GM19395 (cell line): ENCODE measurements around the gene CBFA2T2.
A peak's percentile ranks its signal among the peaks of the same experiment; 100 is the strongest.

Experiments used
- ATAC-seq: cut with Tn5 transposase; IDR thresholded peaks from one replicate; pipeline ENCODE4 v1.9.1; 2021; ENCODE audit warnings: mild to moderate bottlenecking, moderate library complexity; ENCODE audit not compliant: unreplicated experiment

Gene CBFA2T2

DNA sequence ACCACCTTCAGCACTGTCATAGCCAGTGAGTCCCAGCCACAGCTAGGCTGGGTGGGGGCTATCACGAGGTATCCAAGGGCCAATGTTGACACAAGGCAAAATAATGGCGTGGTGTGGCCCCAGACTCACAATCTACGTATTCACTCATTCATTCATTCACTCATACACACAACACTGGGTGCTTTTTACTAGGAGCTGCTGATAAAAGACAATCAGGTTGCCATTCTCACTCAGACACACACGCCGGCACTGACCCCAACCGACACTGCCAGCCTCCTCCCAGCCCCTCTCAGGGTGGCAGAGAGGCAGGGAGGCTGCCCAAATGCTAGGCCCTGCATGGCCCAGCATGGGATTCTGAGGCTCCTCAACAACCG lies 170.8 kb downstream of the CBFA2T2 start:
- ATAC-seq: no peak

DNA sequence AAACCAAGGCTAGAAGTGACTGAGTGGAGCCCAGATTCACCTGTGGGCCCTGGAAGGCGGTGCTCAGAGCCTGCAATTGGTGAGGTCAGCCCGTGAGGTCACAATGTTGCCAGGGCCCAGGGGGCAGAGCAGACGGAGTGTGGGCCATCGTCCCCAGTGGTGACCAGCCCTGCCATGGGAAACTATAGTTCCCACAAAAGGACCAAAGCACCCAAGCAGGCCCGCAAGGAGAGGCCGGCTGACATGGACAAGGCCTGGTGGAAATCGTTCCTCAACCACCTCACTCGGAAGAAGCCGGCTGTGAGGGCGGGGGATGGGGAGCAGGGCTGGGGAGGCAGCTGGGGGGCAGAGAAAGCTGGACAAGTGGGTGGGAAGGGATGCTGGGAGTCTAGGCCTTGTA lies 172.3 kb downstream of the CBFA2T2 start, which contains the start of gene C20orf144:
C20orf144 (plus strand) TSS at position 156 of the 400 bp plus-strand sequence; CDS start at position 175, 19 bp downstream.
- no peak for ATAC-seq

DNA sequence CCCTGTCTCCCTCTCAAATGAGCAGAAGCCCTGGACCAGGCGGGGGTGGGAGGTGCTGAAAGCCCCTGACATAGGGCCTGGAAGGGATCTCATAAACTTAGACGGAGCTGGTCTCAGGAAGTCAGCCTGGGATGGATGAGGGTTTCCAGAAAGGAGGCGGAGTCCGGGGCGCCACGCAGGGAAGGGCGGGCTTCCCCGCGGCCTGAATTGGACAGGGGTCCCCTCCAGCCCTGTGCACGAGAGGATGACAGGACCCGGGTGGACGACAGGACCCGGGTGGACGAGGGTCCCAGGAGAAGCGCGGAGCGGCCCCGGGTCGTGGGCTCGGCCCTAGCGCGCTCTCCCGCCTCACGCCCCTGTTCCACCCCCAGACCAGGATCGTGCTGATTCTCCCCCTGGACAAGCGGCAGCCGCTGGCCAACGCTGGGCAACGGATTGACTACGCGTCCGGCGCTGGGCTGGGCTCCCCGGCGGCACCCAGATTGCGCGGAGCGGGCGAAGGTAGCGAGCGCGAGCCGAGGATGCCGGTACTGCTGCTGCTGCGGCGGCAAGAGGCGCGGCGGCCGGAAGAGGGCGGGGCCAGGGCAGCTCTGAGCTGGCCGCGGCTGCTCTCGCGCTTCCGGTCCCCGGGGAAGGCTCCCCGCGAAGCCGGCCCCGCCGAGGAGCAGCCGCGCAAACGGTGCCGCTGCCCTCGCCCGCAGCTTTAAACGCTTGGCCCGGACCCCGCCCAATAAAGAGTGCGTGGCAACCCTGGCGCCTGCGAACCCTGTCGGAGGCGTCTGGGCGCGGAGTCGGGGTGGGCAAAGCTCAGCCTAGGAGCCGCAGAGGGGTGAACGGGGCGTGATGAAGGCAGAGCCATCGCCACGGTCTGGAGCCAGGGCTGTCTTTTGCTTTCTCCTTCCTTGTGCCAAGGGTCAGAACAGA lies 173.5 kb downstream of the CBFA2T2 start:
- no peak for ATAC-seq

DNA sequence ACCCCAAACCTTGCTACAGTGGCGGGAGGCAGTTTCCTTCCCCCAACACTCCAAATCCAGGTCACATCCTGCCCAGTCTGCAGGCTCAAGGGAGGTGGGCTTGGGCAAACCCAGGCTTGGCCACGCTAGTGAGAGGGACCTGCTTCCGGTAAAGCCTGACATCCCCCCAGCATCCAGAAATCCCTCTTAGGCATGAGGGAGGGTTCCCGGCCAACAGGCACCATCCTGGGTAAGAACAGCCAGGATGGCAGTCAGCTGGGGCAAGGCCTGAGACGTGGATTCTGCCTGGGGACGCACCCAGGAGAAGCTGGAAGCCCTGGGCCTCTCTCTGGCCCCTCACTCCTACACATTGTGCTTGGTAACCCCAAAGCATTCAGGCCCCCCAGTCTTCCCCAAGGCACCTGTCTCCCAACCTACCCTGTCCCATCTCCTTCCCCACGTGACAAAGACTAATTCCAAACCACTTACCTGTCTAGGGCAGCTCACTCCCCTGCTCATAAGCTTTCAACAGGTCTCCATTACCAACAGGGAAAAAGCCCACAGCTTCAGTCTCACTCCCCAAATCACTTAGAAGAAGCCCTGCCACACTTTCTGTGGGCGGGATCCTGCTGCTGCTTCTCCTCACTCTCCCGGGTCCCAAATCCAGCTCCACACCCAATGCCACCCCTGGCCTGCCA lies 174.3 kb downstream of the CBFA2T2 start:
- no peak for ATAC-seq

DNA sequence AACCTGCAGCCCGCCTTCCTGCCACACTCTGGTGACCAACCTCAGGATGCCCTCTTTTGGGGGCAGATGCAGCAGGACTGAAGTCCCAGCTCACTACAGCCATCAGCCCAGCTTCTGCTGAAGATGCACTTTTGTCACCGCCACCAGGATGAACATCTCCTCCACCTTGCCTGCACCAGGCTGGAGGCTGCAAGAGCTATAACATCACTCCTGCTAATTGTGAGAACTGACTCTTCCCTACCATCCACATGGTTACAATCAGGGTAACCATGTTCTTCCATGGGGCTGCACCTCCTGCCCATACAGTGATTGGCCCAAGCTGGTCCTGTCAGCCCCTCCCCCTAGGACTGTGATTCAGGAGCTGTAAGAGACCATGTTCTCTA lies 174.9 kb downstream of the CBFA2T2 start:
- ATAC-seq: no peak

DNA sequence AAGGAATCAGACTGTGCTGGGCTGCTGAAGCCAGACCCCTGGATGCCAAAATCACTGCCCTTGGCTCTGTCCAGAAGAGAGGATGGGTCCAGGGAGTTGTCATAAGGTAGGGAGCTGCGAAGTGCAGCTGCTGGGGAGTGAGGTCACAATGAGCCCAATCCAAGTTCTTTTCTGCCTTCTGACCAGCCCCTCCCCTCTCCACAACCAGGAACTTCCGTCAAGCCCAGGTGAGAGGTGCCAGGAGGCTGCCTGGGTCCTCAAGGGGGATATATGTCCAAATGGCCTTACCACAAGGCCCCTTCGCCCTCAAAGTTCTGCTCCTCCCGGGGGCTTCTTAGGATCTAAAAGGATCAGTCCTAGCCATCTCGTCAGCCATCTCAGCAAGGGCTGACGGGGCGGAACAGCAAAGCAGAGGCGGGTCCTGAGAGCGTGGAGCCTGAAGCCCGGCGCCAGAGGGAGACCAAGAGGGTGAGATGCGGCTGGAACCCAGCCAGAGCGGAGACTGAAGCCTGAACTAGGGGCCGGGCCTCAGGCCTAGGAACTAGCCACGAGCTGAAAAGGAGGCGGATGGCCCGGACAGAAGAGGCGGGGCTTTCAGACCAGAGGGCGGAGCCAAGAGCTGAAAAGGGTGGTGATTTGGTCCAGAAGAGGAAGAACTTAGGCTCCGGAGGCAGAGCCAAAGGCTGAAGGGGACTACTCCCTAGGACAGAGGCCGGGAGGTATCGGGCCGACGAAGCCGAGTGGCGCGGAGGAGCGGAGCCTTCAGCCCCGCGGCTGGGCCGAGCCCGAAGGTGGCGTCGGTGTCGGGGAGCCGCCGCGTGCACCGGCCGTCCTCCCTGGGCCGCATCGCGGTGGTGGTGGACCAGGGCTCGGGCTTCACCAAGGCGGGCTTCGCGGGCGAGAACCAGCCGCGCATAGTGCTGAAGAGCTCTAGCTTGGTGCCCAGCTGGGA lies 176.7 kb downstream of the CBFA2T2 start, which contains the start of gene ACTL10:
ACTL10 (plus strand) TSS at position 651 of the 952 bp plus-strand sequence. CDS start 555 bp downstream, outside the sequence.
- peak; percentile 74 for ATAC-seq

DNA sequence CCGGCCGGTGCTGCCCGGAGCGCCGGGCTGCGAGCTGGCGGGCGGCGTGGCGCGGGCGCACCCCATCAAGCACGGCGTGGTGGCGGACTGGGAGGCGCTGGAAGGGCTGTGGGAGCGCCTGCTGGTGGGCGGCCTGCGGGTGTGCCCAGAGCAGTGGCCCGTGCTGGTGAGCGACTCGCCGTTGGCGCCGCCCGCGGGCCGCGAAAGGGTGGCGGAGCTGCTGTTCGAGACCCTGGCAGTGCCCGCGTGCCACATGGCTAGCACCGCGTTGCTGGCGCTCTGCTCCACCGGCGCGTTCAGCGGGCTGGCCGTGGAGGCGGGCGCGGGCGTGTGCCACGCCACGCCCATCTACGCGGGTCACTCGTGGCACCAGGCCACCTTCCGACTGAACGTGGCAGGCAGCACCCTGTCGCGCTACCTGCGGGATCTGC lies 177.4 kb downstream of the CBFA2T2 start:
- ATAC-seq: peak; percentile 20

DNA sequence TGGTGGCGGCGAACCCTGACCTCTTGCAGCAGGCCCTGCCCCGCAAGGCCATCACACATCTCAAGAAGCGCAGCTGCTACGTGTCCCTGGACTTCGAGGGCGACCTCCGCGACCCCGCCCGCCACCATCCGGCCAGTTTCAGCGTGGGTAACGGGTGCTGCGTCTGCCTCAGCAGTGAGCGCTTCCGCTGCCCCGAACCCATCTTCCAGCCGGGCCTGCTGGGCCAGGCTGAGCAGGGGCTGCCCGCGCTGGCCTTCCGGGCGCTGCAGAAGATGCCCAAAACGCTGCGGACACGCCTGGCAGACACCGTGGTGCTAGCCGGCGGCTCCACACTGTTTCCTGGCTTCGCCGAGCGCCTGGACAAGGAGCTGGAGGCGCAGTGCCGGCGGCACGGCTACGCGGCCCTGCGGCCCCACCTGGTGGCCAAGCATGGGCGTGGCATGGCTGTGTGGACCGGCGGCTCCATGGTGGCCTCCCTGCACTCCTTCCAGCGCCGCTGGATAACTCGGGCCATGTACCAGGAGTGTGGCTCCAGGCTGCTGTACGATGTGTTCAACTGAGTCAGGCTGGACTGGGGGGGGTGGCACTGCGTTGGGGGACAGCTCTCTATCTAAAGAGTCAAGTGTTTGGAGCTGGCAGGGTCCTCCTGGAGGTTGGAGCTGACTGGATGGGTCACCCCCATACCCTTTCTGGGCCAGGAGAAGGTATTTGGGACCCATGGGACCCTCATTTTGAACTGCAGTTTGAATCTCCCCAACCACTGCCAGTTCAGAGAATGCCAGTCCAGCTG lies 178.0 kb downstream of the CBFA2T2 start:
- ATAC-seq: no peak

DNA sequence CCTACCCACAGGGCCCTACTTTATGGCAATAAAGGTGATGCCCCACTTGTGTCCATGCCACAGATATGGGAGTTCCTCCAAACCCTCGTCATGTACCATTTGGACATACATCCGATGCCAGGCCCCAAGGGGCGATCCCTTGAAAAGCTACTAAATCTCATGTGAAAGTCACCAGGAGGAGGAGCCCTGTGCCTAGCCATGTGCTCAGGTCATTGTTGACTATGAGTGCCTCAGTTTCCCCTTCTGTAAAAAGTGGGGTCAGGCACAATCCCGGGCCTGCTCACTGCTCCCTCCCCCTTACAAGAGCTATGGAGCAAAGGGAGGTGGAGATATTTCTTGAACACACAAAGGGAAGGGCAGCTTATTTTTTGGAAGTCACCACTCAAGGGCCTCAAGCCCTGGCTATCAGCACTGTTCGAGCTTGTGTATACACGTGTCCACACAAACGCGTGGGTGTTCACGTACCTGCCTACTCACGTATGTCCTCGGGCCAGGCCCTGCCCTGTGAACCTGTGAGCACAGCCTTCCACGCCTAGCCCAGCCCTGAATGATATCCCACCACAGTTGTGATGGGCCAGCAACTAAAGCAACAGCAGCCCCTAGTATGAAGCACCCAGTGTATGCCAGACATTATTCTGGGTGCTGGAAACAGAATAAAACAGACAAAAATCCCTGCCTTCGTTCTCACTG lies 178.7 kb downstream of the CBFA2T2 start:
- ATAC-seq: no peak

DNA sequence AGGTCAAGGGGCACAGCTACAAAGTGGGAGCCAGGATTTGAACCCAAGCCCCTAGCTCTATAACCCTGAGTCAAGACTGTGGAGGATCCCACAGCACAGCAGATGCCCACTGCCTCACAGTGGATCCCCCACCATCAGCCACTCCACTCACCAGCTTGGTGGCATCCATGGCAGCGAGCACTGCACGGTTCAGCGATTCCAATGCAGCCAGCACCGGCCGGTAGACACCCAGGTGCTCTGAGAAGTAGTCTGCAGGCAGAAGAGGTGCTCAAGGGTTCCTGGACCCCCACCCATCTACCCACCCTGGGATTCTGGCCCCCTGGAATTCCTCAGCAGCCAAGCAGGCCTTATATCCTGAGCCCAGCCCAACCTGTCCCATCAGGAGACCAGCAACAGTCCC lies 179.3 kb downstream of the CBFA2T2 start:
- no peak for ATAC-seq

DNA sequence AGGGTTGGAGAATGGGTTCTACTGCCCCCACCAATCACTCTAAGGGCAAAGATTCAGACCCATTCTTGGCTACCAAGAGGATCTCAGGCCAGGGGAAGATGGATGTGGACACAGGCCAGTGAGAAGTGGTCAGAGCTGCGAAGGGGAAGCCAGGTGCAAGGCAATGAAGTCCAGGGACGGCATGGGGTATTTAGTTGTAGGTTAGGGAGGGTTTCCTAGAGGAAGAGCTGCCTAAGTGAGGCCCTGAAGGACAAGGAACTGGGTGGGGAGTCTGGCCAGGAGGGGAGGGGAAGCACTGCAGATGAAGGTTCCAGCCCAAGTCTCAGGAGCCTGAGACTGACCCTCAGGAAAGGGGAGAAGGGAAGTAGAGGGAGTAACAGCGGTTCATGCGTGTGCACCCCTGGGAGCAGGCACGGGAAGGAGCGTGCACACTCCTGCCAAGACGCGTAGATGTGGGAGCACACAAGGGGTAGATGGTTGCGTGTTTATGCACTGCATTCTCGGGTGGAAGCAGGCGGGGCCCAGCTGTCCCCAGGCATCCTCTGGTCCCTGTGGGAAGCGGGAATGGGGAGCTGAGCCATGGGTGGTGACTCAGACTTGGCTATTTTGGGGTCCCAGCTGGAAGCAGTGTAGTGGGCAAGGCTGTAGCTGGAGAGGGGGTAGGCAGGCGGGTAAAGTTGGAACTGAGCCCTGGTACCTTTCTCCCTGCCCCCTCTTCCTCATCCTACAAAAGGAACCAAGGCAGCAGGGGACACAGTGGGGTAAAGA lies 180.2 kb downstream of the CBFA2T2 start:
- ATAC-seq: no peak

DNA sequence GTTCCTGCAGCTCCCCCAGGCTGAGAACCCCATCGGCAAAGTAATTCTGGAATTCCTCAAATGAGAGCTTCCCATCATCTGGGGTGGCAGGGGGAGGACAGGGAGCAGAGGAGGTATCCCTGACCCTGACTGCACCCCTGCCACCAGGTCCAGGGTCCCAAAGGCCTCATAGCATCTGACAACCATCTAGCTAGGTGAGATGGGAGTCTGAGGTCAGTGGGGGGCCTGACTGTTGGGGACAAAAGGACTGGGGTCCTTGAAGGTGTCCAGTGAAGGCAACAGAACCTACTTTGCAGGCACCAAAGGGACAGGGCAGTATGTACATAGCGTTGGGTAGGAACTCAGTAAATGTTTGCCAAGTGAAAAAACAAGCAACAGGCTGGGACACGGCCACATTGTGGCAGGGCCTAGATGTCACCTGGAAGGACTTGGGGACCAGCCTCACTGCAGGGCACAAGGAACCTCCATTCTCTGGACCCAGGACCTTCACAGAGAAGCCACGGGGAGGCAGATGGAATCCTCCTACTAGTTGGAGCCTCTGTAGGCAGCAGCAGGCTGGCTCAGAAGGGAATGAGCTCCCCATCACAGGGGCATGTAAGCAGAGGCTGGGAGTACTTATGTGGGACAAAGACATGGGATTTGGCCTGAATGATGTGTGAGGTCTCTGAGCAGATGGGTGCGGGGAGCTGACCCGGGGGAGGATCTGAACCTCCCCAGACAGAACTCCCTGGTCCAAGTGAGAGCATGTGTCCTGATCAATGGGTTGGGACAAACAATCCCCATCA lies 181.0 kb downstream of the CBFA2T2 start:
- ATAC-seq: no peak

DNA sequence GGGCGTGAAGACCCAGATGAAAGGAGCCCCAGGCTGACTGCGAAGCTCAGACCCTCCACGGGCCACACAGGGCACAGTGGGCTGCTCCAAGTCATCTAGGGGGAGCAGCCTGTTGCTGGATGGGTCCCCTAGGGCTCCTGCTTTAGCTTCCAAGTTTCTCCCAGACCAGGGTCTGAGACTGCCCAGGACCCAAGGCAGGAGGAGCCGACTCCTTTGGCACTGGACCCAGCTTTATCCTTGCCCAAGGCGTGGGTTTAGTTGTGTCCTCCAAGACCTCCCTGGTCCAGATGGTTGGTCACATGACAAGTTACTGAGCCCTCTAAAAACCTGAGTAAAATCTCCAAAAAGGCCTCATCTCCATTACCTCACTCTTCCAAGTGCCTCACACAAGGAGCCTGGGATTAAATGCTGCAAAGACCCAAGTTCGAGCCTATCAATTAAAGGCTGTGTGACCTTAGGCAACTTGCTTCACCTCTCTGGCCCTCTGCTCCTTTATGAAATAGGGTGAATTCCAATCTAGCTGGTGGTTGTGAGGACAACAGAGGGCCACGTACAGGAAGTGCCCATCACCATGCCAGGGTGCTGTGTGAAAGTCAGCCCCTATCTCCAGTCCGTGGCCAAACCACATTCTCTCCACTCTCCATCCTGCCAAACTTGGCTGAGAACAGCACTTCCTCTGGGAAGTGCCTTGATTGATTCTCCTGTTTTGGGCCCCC lies 181.8 kb downstream of the CBFA2T2 start:
- no peak for ATAC-seq

DNA sequence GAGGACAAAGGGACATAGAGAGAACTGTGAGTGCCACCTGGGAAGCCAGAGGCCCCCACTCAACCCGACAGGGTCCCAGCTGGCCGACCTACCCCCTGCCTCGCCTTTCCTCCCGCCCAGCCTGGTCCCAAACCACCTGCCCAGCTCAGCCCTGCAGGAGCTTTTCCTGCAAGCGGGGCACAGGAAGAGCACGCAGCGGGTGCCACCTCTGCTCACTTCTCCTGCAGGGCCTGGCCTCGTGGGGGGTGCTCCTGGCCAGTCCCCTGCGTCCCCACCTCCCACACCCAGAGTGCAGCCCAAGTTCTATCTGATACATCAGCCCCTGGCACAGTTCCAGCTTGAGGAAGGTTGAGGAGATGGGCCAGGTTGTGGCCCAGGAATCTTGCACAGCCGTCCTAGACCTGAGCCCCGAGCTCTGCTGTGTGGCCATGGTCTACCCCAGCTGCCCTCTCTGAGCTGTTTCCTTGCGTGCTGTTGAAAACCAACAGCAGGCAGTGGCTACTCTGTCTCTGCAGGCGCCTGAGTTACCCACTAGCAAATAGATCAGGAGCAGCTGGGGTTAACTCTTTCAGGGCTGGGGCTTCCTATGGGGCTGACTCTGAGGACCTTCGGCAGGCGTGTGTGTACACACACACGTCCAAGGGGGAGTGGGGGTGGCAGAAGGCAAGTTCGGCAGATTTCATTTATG lies 182.7 kb downstream of the CBFA2T2 start:
- no peak for ATAC-seq

DNA sequence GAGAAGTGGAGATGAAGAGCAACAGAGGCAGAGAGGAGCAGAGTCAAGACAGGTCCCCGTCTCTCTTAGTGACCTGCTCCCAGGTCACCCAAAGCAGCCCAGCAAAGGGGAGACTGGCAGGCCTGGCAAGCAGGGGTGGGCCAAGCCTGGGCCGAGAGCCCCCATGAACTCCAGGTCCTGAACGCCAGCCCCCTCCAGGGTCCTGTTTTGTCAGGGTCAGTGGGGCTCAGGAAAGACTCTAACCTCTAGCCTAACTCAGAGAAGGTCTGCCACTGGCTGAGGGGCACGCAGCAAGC lies 183.2 kb downstream of the CBFA2T2 start:
- no peak for ATAC-seq

DNA sequence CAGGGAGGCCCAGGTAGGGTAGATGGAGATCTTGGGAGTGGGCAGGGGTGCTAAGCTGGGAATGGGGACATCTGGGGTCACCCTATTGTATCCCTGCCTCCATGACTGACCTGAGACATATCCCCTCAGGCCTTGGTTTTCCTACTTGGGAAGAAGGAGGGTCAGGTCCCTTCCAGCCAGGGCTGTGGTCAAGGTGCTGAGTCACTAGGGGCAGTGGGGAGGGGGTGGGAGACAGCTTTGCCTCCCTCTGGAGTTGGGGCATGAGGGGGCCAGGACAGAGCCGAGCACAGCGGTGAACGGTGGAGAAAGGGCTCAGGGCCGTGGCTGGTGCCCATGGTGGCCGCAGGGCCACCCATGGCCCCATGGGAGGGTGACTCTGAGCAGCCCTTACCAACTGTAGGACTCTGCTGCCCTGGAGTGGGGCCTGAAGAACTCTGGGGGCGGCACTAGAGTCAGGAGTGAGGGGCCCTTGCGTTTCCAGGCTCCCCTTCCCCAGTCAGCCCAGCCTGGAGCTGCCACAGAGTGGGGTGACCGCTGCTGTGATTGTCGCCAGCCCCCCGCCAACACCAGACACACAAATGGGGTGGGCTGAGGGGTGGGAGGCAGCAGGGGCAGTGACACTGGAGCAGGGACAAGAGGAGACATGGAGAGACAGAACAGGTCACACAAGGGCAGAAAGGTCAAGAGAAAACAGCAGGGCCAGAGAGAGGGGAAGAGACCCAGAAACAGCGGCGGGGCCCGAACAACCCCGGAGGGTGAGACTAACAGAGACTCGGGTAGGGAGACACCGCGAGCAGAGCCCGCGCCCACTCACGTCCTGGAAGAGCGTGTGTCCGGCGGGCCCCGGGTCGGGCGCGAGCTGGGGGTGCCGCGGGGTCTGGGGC lies 183.8 kb downstream of the CBFA2T2 start:
- ATAC-seq: peak; percentile 42
